ENCODE results near the gene EIF4H. TPM values are rescaled to one million over a fixed set of nuclear protein-coding genes. Genes with fewer than 3 reads are reported as not detected.

The EIF4H gene
- total and polyA plus RNA-seq, 4 donors: 125 to 250 (median 223) TPM

GRCh38 chr7:74182453-74183090 lies 8.4 kb downstream of the EIF4H start:
- Histone ChIP-seq H3K36me3 (ENCODE audit: control insufficient read depth in 4 of 4, insufficient read depth in 4 of 4, low read length in 4 of 4) (peaks cover 0 to 11% (median 4%) of the 10 kb centered on the region in 4 donors), H3K4me3 (no peak overlapping the region), H3K9ac (ENCODE audit: insufficient read depth in 1 of 2, low read length in 2 of 2) (no peak overlapping the region), H3K27ac (ENCODE audit: low read depth in 1 of 2, low read length in 1 of 2) (peak overlapping the region in 1 of 2 donors; percentile 11), H3K27me3 (ENCODE audit: control insufficient read depth in 3 of 3, insufficient read depth in 3 of 3, low read length in 2 of 3) (no peaks in the 10 kb centered on the region), H3K4me1 (ENCODE audit: control insufficient read depth in 5 of 5, insufficient read depth in 5 of 5, low read length in 5 of 5) (peaks cover 9 to 62% (median 12%) of the 10 kb centered on the region in 5 donors), H3K9me3 (ENCODE audit: control insufficient read depth in 4 of 4, insufficient read depth in 3 of 4, low read length in 3 of 4) (no peaks in the 10 kb centered on the region)
- ATAC-seq (ENCODE audit: insufficient read depth, low FRiP score) (no peak), DNase-seq (no peak)
- no peak for TF ChIP-seq CTCF (IDR thresholded peaks at IDR 0.05; ENCODE audit: control extremely low read depth, extremely low read depth)
- WGBS, 2 donors: 73 to 82% methylated on average over 6 of the region's 6 CpGs

- Histone ChIP-seq H3K4me1 (ENCODE audit: control insufficient read depth in 5 of 5, insufficient read depth in 5 of 5, low read length in 5 of 5) (peaks cover 9 to 60% (median 12%) of the 10 kb centered on the region in 5 donors), H3K9ac (ENCODE audit: insufficient read depth in 1 of 2, low read length in 2 of 2) (no peak overlapping the region), H3K4me3 (no peak overlapping the region), H3K27ac (ENCODE audit: low read depth in 1 of 2, low read length in 1 of 2) (no peak overlapping the region), H3K9me3 (ENCODE audit: control insufficient read depth in 4 of 4, insufficient read depth in 3 of 4, low read length in 3 of 4) (no peaks in the 10 kb centered on the region), H3K36me3 (ENCODE audit: control insufficient read depth in 4 of 4, insufficient read depth in 4 of 4, low read length in 4 of 4) (peaks cover 3 to 12% (median 7%) of the 10 kb centered on the region in 4 donors), H3K27me3 (ENCODE audit: control insufficient read depth in 3 of 3, insufficient read depth in 3 of 3, low read length in 2 of 3) (no peaks in the 10 kb centered on the region)
- 75 to 81% methylated on average over 3 of the region's 3 CpGs for WGBS, 2 donors
- no peak for TF ChIP-seq CTCF (IDR thresholded peaks at IDR 0.05; ENCODE audit: control extremely low read depth, extremely low read depth)
- no peak for ATAC-seq (ENCODE audit: insufficient read depth, low FRiP score)
- no peak for DNase-seq
Measured at GRCh38 chr7:74183142-74183541, 9.0 kb downstream of the EIF4H start.

- DNase-seq (no peak), ATAC-seq (ENCODE audit: insufficient read depth, low FRiP score) (no peak)
- H3K4me3 ChIP-seq: no peak overlapping the region
- 60 to 61% methylated on average over 7 of the region's 7 CpGs for WGBS, 2 donors
- no peaks in the 10 kb centered on the region for H3K9me3 ChIP-seq (ENCODE audit: control insufficient read depth in 4 of 4, insufficient read depth in 3 of 4, low read length in 3 of 4)
- no peak overlapping the region for H3K9ac ChIP-seq (ENCODE audit: insufficient read depth in 1 of 2, low read length in 2 of 2)
- no peak overlapping the region for H3K27ac ChIP-seq (ENCODE audit: low read depth in 1 of 2, low read length in 1 of 2)
- TF ChIP-seq CTCF (IDR thresholded peaks at IDR 0.05; ENCODE audit: control extremely low read depth, extremely low read depth): no peak
- H3K27me3 ChIP-seq (ENCODE audit: control insufficient read depth in 3 of 3, insufficient read depth in 3 of 3, low read length in 2 of 3): no peaks in the 10 kb centered on the region
- peaks cover 8 to 15% (median 12%) of the 10 kb centered on the region in 4 donors for H3K36me3 ChIP-seq (ENCODE audit: control insufficient read depth in 4 of 4, insufficient read depth in 4 of 4, low read length in 4 of 4)
- peaks cover 9 to 54% (median 12%) of the 10 kb centered on the region in 5 donors for H3K4me1 ChIP-seq (ENCODE audit: control insufficient read depth in 5 of 5, insufficient read depth in 5 of 5, low read length in 5 of 5)
Measured at GRCh38 chr7:74183653-74184450, 9.7 kb downstream of the EIF4H start.
